Esophagus squamous epithelium (tissue), 4 donors: Measurements from ENCODE around the gene MACROH2A2.

Source experiments
- CTCF ChIP-seq, 6 experiments: fragments of 450-650 bp in 4 of 6; fragments of 200-600 bp in 2 of 6; sonication (generic) in 2 of 6; IDR thresholded peaks; one replicate each; pipeline ENCODE4 v1.5.1; 2016 to 2019; ENCODE audit warnings: antibody characterized with exemption in 6 of 6, mild to moderate bottlenecking in 4 of 6, moderate library complexity in 4 of 6
- POLR2A ChIP-seq, 4 donors: fragments of 450-650 bp; IDR thresholded peaks; one replicate each; pipeline ENCODE4 v1.6.1; 2017; ENCODE audit warnings: antibody characterized with exemption in 4 of 4, mild to moderate bottlenecking in 4 of 4, moderate library complexity in 3 of 4

GRCh38 chr10:70093335-70093944 lies 40.8 kb downstream of the MACROH2A2 start:
- no peak for TF ChIP-seq CTCF (IDR thresholded peaks at IDR 0.05)
- no peak for TF ChIP-seq POLR2A (IDR thresholded peaks at IDR 0.05)
